ENCODE results near the gene ELOVL6.

DNA sequence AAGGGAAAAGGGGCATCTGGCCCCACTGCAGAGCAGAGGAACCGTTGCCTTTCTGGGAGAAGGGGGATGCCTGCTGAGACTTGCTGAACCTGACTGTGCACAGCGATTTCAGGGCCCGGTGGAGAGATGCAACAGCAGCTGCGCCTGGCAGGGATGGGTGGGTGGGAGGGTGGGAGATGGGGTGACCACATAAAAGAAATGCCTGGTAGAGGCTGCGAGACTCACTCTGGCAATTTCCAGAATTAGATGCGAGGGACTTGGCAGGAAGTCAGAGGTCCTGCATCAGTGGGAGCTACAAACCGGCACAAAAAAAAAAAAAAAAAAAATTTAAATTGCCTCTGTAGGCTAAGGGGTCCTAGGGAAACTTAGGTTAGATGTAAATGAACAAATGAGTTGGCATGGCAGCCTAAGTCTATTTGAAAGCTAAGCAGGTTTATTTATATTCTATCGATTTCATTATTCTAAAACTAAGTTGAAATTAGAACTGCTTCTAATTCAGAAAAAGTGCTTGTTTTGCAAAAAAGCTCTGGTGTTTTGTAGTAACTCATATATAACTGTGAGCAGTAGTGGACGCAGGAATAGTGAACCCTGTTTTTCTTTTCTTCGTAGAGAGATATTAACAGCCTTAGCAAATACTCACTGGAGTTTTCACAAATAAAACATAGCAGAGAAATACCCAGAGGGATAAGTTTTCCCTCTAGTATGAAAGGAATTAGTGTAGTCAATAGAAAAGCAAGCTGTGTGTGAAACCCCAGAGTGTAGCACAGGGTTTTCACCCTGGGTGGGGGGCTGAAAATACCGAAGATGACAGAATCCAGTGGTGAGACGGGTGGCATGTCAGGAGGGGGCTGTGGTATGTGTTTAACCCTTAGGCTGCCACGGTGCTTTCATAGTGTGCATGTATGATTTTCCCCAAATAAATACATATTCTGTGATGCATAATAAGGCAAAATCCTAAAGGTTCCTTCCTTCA is 155.6 kb downstream of the ELOVL6 start:
- TF ChIP-seq, protein P1, sequence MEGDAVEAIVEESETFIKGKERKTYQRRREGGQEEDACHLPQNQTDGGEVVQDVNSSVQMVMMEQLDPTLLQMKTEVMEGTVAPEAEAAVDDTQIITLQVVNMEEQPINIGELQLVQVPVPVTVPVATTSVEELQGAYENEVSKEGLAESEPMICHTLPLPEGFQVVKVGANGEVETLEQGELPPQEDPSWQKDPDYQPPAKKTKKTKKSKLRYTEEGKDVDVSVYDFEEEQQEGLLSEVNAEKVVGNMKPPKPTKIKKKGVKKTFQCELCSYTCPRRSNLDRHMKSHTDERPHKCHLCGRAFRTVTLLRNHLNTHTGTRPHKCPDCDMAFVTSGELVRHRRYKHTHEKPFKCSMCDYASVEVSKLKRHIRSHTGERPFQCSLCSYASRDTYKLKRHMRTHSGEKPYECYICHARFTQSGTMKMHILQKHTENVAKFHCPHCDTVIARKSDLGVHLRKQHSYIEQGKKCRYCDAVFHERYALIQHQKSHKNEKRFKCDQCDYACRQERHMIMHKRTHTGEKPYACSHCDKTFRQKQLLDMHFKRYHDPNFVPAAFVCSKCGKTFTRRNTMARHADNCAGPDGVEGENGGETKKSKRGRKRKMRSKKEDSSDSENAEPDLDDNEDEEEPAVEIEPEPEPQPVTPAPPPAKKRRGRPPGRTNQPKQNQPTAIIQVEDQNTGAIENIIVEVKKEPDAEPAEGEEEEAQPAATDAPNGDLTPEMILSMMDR (IDR thresholded peaks at IDR 0.05) = no peak
- TF ChIP-seq POLR2AphosphoS5 (IDR thresholded peaks at IDR 0.05) (no peak), EP300 (IDR thresholded peaks at IDR 0.05) (no peak), POLR2A (IDR thresholded peaks at IDR 0.05) (no peak)

Data from stomach (tissue), 4 donors.